PFSK-1 (cell line): ENCODE results near the gene NCF2.

Source experiments
- FOXP2 ChIP-seq: optimal IDR thresholded peaks from 2 replicates; pipeline ENCODE3; 2011; ENCODE audit warnings: borderline replicate concordance, control low read depth, inconsistent platforms; ENCODE audit not compliant: insufficient read depth; ENCODE audit errors: extremely low read length, extremely low read depth
- POLR2AphosphoS5 ChIP-seq: IDR thresholded peaks from 2 replicates; pipeline ENCODE4 v1.6.1; 2012; ENCODE audit warnings: low read depth, mild to moderate bottlenecking, control low read depth, low read length, moderate library complexity
- SIN3A ChIP-seq: IDR thresholded peaks from 2 replicates; pipeline ENCODE4 v1.6.1; 2012; ENCODE audit warnings: mild to moderate bottlenecking, low read length, moderate library complexity, borderline replicate concordance; ENCODE audit not compliant: insufficient read depth
- TAF1 ChIP-seq: IDR thresholded peaks from 2 replicates; pipeline ENCODE4 v1.6.1; 2012; ENCODE audit warnings: low read length, control low read depth, borderline replicate concordance; ENCODE audit not compliant: insufficient read depth
- TF ChIP-seq, protein P1 (sequence below), 2 experiments: IDR thresholded peaks; 2 replicates each; pipeline versions ENCODE4 v1.6.1 to v1.8.0; 2011 to 2012; ENCODE audit warnings: low read depth in 2 of 2, low read length in 2 of 2, control low read depth in 1 of 2, inconsistent platforms in 1 of 2, mild to moderate bottlenecking in 1 of 2, moderate library complexity in 1 of 2; ENCODE audit not compliant: insufficient read depth in 1 of 2

- TF ChIP-seq POLR2AphosphoS5 (no peak), TAF1 (no peak), SIN3A (no peak), FOXP2 (no peak)
- TF ChIP-seq, protein P1, sequence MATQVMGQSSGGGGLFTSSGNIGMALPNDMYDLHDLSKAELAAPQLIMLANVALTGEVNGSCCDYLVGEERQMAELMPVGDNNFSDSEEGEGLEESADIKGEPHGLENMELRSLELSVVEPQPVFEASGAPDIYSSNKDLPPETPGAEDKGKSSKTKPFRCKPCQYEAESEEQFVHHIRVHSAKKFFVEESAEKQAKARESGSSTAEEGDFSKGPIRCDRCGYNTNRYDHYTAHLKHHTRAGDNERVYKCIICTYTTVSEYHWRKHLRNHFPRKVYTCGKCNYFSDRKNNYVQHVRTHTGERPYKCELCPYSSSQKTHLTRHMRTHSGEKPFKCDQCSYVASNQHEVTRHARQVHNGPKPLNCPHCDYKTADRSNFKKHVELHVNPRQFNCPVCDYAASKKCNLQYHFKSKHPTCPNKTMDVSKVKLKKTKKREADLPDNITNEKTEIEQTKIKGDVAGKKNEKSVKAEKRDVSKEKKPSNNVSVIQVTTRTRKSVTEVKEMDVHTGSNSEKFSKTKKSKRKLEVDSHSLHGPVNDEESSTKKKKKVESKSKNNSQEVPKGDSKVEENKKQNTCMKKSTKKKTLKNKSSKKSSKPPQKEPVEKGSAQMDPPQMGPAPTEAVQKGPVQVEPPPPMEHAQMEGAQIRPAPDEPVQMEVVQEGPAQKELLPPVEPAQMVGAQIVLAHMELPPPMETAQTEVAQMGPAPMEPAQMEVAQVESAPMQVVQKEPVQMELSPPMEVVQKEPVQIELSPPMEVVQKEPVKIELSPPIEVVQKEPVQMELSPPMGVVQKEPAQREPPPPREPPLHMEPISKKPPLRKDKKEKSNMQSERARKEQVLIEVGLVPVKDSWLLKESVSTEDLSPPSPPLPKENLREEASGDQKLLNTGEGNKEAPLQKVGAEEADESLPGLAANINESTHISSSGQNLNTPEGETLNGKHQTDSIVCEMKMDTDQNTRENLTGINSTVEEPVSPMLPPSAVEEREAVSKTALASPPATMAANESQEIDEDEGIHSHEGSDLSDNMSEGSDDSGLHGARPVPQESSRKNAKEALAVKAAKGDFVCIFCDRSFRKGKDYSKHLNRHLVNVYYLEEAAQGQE (IDR thresholded peaks at IDR 0.05; ENCODE audit: insufficient read depth in 1 of 2, low read depth in 2 of 2, low read length in 2 of 2), result no peak
Observed at GRCh38 chr1:183508694-183509093, 81.6 kb downstream of the NCF2 start.
